ENCODE data around the gene SLC4A2.

Gene SLC4A2

GRCh38 chr7:151119055-151119415, 59.6 kb downstream of the SLC4A2 start:
- WGBS, 2 donors (ENCODE audit: extremely low coverage in 2 of 2, insufficient read length in 2 of 2, insufficient replicate concordance in 1 of 2): no CpG with 5 or more reads among the region's 13 CpGs
- peaks cover 0 to 3% (median 0%) of the 10 kb centered on the region in 3 experiments for H3K27me3 ChIP-seq (ENCODE audit: control insufficient read depth in 3 of 3, insufficient read depth in 3 of 3, low read depth in 1 of 3, low read length in 3 of 3)
- peaks cover 35 to 47% of the 10 kb centered on the region in 2 donors for H3K36me3 ChIP-seq (replicated peaks in 1 of 2; ENCODE audit: control insufficient read depth in 2 of 2, insufficient read depth in 2 of 2, low read length in 2 of 2)
- H4K8ac ChIP-seq (ENCODE audit: low read depth, low read length): peak overlapping the region; percentile 65
- H2BK12ac ChIP-seq (ENCODE audit: low read length): peak overlapping the region; percentile 84
- H3K18ac ChIP-seq (ENCODE audit: low read length): no peak overlapping the region
- H2AK5ac ChIP-seq (ENCODE audit: low read depth, low read length): no peak overlapping the region
- peaks cover 0 to 1% of the 10 kb centered on the region in 2 donors for H3K9me3 ChIP-seq (replicated peaks in 1 of 2; ENCODE audit: control insufficient read depth in 2 of 2, insufficient read depth in 1 of 2, low read depth in 1 of 2, low read length in 2 of 2)
- H2BK5ac ChIP-seq (ENCODE audit: low read length): no peak overlapping the region
- peak overlapping the region; percentile 31 for H2BK120ac ChIP-seq (ENCODE audit: low read depth, low read length)
- H3K27ac ChIP-seq (replicated peaks; ENCODE audit: low read length): no peak overlapping the region
- no peak overlapping the region for H2AFZ ChIP-seq (ENCODE audit: low read length)
- peaks cover 2 to 14% of the 10 kb centered on the region in 2 donors for H3K4me1 ChIP-seq (ENCODE audit: control insufficient read depth in 2 of 2, insufficient read depth in 1 of 2, low read depth in 1 of 2, low read length in 2 of 2)
- no peak for DNase-seq (ENCODE audit: low spot score)
- H3K4me2 ChIP-seq (ENCODE audit: insufficient read depth, low read length, poor library complexity, severe bottlenecking): no peak overlapping the region
- H2BK15ac ChIP-seq (ENCODE audit: low read length): no peak overlapping the region
- H3K23ac ChIP-seq (ENCODE audit: low read depth, low read length, poor library complexity): peak overlapping the region; percentile 85
- peak overlapping the region; percentile 70 for H3K9ac ChIP-seq (ENCODE audit: low read depth, low read length, poor library complexity)
- no peak overlapping the region for H3K4ac ChIP-seq (ENCODE audit: low read length)
- no peak overlapping the region for H4K91ac ChIP-seq (ENCODE audit: low read depth, low read length, poor library complexity)
- H3K14ac ChIP-seq (ENCODE audit: low read length): peak overlapping the region; percentile 17
- H3K4me3 ChIP-seq (ENCODE audit: low read length in 2 of 2): no peak overlapping the region
- H3K79me1 ChIP-seq (ENCODE audit: low read depth, low read length): peaks cover 42% of the 10 kb centered on the region

DNA sequence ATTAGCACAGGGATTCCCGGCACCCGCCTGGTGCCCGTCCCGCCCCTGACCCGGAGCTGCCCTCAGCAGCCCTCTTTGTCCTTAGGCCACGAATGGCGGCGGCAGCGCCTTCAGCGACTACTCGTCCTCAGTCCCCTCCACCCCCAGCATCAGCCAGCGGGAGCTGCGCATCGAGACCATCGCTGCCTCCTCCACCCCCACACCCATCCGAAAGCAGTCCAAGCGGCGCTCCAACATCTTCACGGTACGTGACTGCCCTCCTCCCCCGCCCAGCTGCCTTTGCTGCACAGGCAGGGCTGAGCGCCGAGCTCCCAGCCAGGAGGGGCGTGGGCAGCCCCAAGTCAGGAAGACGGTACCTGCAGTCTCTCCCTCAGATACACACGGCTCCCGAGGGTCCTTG, 60.5 kb downstream of the SLC4A2 start:
- H2AK5ac ChIP-seq (ENCODE audit: low read depth, low read length): no peak overlapping the region
- peaks cover 0 to 12% of the 10 kb centered on the region in 2 donors for H3K4me1 ChIP-seq (ENCODE audit: control insufficient read depth in 2 of 2, insufficient read depth in 1 of 2, low read depth in 1 of 2, low read length in 2 of 2)
- no peak overlapping the region for H4K8ac ChIP-seq (ENCODE audit: low read depth, low read length)
- no peak overlapping the region for H2BK12ac ChIP-seq (ENCODE audit: low read length)
- H3K4me2 ChIP-seq (ENCODE audit: insufficient read depth, low read length, poor library complexity, severe bottlenecking): no peak overlapping the region
- no peak overlapping the region for H3K4me3 ChIP-seq (ENCODE audit: low read length in 2 of 2)
- H2BK15ac ChIP-seq (ENCODE audit: low read length): no peak overlapping the region
- H3K27ac ChIP-seq (replicated peaks; ENCODE audit: low read length): no peak overlapping the region
- no peak for DNase-seq (ENCODE audit: low spot score)
- H3K23ac ChIP-seq (ENCODE audit: low read depth, low read length, poor library complexity): no peak overlapping the region
- no peak overlapping the region for H2BK120ac ChIP-seq (ENCODE audit: low read depth, low read length)
- peaks cover 37 to 56% of the 10 kb centered on the region in 2 donors for H3K36me3 ChIP-seq (replicated peaks in 1 of 2; ENCODE audit: control insufficient read depth in 2 of 2, insufficient read depth in 2 of 2, low read length in 2 of 2)
- peak overlapping the region; percentile 38 for H3K18ac ChIP-seq (ENCODE audit: low read length)
- no CpG with 5 or more reads among the region's 27 CpGs for WGBS, 2 donors (ENCODE audit: extremely low coverage in 2 of 2, insufficient read length in 2 of 2, insufficient replicate concordance in 1 of 2)
- peaks cover 42% of the 10 kb centered on the region for H3K79me1 ChIP-seq (ENCODE audit: low read depth, low read length)
- no peak overlapping the region for H4K91ac ChIP-seq (ENCODE audit: low read depth, low read length, poor library complexity)
- H3K9ac ChIP-seq (ENCODE audit: low read depth, low read length, poor library complexity): no peak overlapping the region
- no peak overlapping the region for H2BK5ac ChIP-seq (ENCODE audit: low read length)
- peak overlapping the region; percentile 38 for H3K14ac ChIP-seq (ENCODE audit: low read length)
- no peak overlapping the region for H2AFZ ChIP-seq (ENCODE audit: low read length)
- H3K4ac ChIP-seq (ENCODE audit: low read length): no peak overlapping the region
- H3K9me3 ChIP-seq (replicated peaks in 1 of 2; ENCODE audit: control insufficient read depth in 2 of 2, insufficient read depth in 1 of 2, low read depth in 1 of 2, low read length in 2 of 2): peaks cover 0 to 1% of the 10 kb centered on the region in 2 donors
- peaks cover 0 to 3% (median 0%) of the 10 kb centered on the region in 3 experiments for H3K27me3 ChIP-seq (ENCODE audit: control insufficient read depth in 3 of 3, insufficient read depth in 3 of 3, low read depth in 1 of 3, low read length in 3 of 3)

DNA sequence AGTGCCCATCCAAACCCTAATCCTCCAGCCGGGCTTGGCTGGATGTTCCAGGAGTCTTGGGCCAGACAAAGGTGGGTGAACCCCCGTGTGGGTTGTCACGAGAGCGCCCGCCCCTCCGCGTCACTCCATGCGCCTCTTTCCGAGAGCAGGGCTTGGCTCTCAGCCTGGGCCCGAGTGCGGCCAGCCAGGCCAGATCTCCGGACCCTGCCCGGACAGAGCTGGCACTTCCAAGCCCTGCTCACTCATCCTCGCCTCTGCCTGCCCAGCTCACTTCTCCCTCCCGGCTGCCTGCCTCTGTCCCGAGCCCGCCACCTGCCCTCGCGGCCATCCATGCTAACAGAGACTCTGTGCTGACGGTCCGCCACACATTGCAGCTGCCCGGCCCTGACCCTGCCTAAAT, 61.5 kb downstream of the SLC4A2 start:
- Histone ChIP-seq H2BK15ac (ENCODE audit: low read length) (no peak overlapping the region), H2BK120ac (ENCODE audit: low read depth, low read length) (no peak overlapping the region), H3K27ac (replicated peaks; ENCODE audit: low read length) (no peak overlapping the region), H3K4me2 (ENCODE audit: insufficient read depth, low read length, poor library complexity, severe bottlenecking) (no peak overlapping the region), H3K36me3 (replicated peaks in 1 of 2; ENCODE audit: control insufficient read depth in 2 of 2, insufficient read depth in 2 of 2, low read length in 2 of 2) (peaks cover 38 to 61% of the 10 kb centered on the region in 2 donors), H3K4me1 (ENCODE audit: control insufficient read depth in 2 of 2, insufficient read depth in 1 of 2, low read depth in 1 of 2, low read length in 2 of 2) (peaks cover 0 to 13% of the 10 kb centered on the region in 2 donors), H4K91ac (ENCODE audit: low read depth, low read length, poor library complexity) (no peak overlapping the region), H2AFZ (ENCODE audit: low read length) (no peak overlapping the region), H3K18ac (ENCODE audit: low read length) (no peak overlapping the region), H3K79me1 (ENCODE audit: low read depth, low read length) (peaks cover 38% of the 10 kb centered on the region), H3K4me3 (ENCODE audit: low read length in 2 of 2) (no peak overlapping the region), H3K9ac (ENCODE audit: low read depth, low read length, poor library complexity) (no peak overlapping the region), H3K23ac (ENCODE audit: low read depth, low read length, poor library complexity) (peak overlapping the region; percentile 31), H2AK5ac (ENCODE audit: low read depth, low read length) (no peak overlapping the region), H4K8ac (ENCODE audit: low read depth, low read length) (no peak overlapping the region), H3K9me3 (replicated peaks in 1 of 2; ENCODE audit: control insufficient read depth in 2 of 2, insufficient read depth in 1 of 2, low read depth in 1 of 2, low read length in 2 of 2) (peaks cover 0 to 1% of the 10 kb centered on the region in 2 donors), H3K27me3 (ENCODE audit: control insufficient read depth in 3 of 3, insufficient read depth in 3 of 3, low read depth in 1 of 3, low read length in 3 of 3) (peaks cover 0 to 1% (median 0%) of the 10 kb centered on the region in 3 experiments), H2BK5ac (ENCODE audit: low read length) (peak overlapping the region; percentile 66), H2BK12ac (ENCODE audit: low read length) (no peak overlapping the region), H3K4ac (ENCODE audit: low read length) (peak overlapping the region; percentile 23), H3K14ac (ENCODE audit: low read length) (peak overlapping the region; percentile 14)
- no peak for DNase-seq (ENCODE audit: low spot score)
- WGBS, 2 donors (ENCODE audit: extremely low coverage in 2 of 2, insufficient read length in 2 of 2, insufficient replicate concordance in 1 of 2): no CpG with 5 or more reads among the region's 22 CpGs

DNA sequence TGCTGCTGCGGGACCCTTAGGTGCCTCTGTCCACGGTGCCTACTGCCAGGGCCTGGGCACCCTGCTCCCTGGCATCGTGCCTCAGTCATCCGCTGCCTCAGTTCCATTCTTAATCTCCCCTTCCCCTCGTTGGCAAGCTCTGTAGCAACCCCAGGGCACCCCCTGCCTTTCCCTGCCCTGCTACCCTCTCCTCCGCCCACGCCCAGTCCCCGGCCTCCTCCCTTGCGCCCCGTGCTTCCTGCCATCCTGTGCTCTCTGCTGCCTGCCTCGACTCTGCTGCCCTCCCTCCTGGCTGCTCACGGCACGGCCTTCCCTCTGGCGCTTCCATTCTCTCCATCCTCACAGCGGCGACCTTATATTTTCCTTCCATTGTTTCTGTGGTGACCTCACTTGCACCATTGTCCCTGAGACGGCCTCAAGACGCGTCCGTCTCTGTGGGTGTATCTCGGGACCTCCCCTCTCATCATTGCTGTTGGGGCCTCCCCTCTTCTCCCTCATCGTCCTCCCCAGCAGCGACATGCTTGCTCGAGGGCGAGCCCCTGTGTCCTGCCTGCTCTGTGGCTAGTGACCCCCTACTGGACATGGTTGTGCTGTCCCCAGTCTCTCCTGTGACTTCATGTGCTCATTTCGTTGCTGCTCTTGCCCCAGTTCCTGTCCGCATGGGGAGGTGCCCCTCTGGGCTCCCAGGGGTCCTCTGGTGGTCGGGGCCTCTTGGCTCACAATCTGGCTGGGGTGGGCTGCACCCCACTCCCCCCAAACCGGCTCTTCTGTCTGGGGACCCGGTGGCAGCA, 62.2 kb downstream of the SLC4A2 start:
- Histone ChIP-seq H3K4ac (ENCODE audit: low read length) (no peak overlapping the region), H3K4me1 (ENCODE audit: control insufficient read depth in 2 of 2, insufficient read depth in 1 of 2, low read depth in 1 of 2, low read length in 2 of 2) (peaks cover 0 to 12% of the 10 kb centered on the region in 2 donors), H2BK5ac (ENCODE audit: low read length) (peak overlapping the region; percentile 66), H3K9ac (ENCODE audit: low read depth, low read length, poor library complexity) (no peak overlapping the region), H3K79me1 (ENCODE audit: low read depth, low read length) (peaks cover 32% of the 10 kb centered on the region), H2BK120ac (ENCODE audit: low read depth, low read length) (no peak overlapping the region), H3K18ac (ENCODE audit: low read length) (no peak overlapping the region), H2AK5ac (ENCODE audit: low read depth, low read length) (no peak overlapping the region), H4K91ac (ENCODE audit: low read depth, low read length, poor library complexity) (peak overlapping the region; percentile 64), H3K4me3 (ENCODE audit: low read length in 2 of 2) (no peak overlapping the region), H3K4me2 (ENCODE audit: insufficient read depth, low read length, poor library complexity, severe bottlenecking) (no peak overlapping the region), H3K27ac (replicated peaks; ENCODE audit: low read length) (no peak overlapping the region), H3K14ac (ENCODE audit: low read length) (peak overlapping the region; percentile 21), H3K23ac (ENCODE audit: low read depth, low read length, poor library complexity) (peak overlapping the region; percentile 55), H2BK15ac (ENCODE audit: low read length) (no peak overlapping the region), H2BK12ac (ENCODE audit: low read length) (no peak overlapping the region), H3K27me3 (ENCODE audit: control insufficient read depth in 3 of 3, insufficient read depth in 3 of 3, low read depth in 1 of 3, low read length in 3 of 3) (no peaks in the 10 kb centered on the region), H4K8ac (ENCODE audit: low read depth, low read length) (no peak overlapping the region), H3K9me3 (replicated peaks in 1 of 2; ENCODE audit: control insufficient read depth in 2 of 2, insufficient read depth in 1 of 2, low read depth in 1 of 2, low read length in 2 of 2) (peaks cover 0 to 1% of the 10 kb centered on the region in 2 donors), H2AFZ (ENCODE audit: low read length) (no peak overlapping the region), H3K36me3 (replicated peaks in 1 of 2; ENCODE audit: control insufficient read depth in 2 of 2, insufficient read depth in 2 of 2, low read length in 2 of 2) (peaks cover 38 to 61% of the 10 kb centered on the region in 2 donors)
- no CpG with 5 or more reads among the region's 30 CpGs for WGBS, 2 donors (ENCODE audit: extremely low coverage in 2 of 2, insufficient read length in 2 of 2, insufficient replicate concordance in 1 of 2)
- no peak for DNase-seq (ENCODE audit: low spot score)
